ENCODE measurements around the gene WDFY3. TPM values are rescaled to one million over a fixed set of nuclear protein-coding genes. Genes with fewer than 3 reads are reported as not detected.

The WDFY3 gene
- total and polyA plus RNA-seq, 9 of the 15 experiments (the other 6 are each of a cell fraction or from before 2014, with no cell fraction given) = 0.58 to 13.5 (median 9.4) TPM

DNA sequence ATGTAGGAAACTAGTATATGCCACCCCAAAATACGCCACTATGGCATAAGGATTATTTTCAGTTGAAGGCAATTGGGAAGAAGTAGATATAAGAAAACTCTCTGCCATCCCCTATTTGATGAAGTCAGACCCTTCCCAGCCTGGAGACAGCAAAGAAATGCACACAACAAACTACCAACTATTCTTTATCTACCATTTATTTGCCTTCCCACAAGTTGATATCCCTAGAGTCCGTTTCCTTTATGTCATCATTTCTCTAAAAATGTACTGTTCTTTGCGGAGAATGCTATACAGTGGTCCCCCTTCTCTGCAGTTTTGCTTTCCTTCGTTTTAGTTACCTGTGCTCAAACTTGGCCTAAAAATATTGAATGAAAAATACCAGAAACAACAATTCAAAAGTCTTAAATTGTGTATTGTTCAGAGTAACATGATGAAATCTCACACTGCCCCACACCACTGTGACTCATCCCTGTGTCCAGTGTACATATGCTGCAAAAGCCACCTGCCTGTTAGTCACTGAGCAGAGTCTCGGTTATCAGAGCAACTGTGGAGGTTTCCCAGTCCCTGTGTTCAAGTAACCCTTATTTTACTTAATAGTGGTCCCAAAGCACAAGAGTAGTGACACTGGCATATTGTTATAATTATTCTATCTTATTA, 152.3 kb downstream of the WDFY3 start (continued):
- no peak for TF ChIP-seq ETV6 (IDR thresholded peaks at IDR 0.05; ENCODE audit: borderline replicate concordance in 1 of 2, low read depth in 2 of 2, low read length in 1 of 2)
- no peak for TF ChIP-seq ETV6 (CRISPR knock-in tag; IDR thresholded peaks at IDR 0.05; ENCODE audit: borderline replicate concordance)

DNA sequence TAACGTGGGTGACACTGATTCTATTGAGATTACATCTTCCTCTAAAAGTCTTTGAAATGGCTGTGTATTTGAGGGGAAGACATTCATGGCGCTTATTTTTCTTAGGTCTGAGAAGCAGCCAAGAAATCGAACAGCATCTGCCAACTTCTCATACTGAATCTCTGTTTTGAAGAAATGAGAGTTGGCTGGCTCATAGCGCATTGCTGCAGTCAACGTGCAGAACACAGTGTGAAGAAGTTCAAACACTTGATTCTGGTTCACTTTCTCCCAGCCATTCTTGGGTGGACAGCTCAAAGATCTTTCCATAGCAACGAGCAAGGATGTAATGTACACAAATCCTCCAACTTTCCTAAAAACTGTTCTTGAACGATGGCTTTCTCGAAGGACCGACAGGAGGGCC, 156.5 kb downstream of the WDFY3 start:
- Histone ChIP-seq H3K9me3 (replicated peaks; ENCODE audit: control insufficient read depth, insufficient read depth, low read depth, low read length) (no peaks in the 10 kb centered on the region), H3K9ac (ENCODE audit: insufficient read depth in 1 of 2, low read depth in 2 of 2, low read length in 2 of 2) (no peak overlapping the region), H3K36me3 (ENCODE audit: control insufficient read depth, insufficient read depth, low read length) (no peaks in the 10 kb centered on the region; the same call in 2 of the 3 replicates), H3K4me1 (replicated peaks in 1 of 2; ENCODE audit: control insufficient read depth in 2 of 2, insufficient read depth in 2 of 2, low read length in 2 of 2) (peaks cover 0 to 4% of the 10 kb centered on the region in 2 experiments; a peak in 2 of 5 replicates), H3K4me3 (no peak overlapping the region), H3K9me1 (ENCODE audit: control insufficient read depth, insufficient read depth, low read length) (no peaks in the 10 kb centered on the region), H2AFZ (ENCODE audit: low read depth, low read length) (no peak overlapping the region), H3K79me2 (ENCODE audit: control insufficient read depth, insufficient read depth, low read length) (no peaks in the 10 kb centered on the region), H4K20me1 (replicated peaks; ENCODE audit: control insufficient read depth, insufficient read depth, low read length) (no peaks in the 10 kb centered on the region), H3K27ac (ENCODE audit: extremely low read depth, low read depth, low read length) (no peak overlapping the region), H3K4me2 (ENCODE audit: insufficient read depth, low read length) (no peak overlapping the region), H3K27me3 (ENCODE audit: control insufficient read depth in 2 of 2, insufficient read depth in 2 of 2, low read length in 2 of 2) (no peaks in the 10 kb centered on the region)
- no TSS peak for BruUV-seq (replicated peaks)
- FAIRE-seq = no peak
- ChIA-PET CTCF (ENCODE audit: low intra/inter-chr PET ratio) (no interaction called here), POLR2A (no interaction called here)
- in situ Hi-C loops (cut with MboI) (no loop called here), intact Hi-C loops (cut with micrococcal nuclease) (no loop called here)
- DNase-seq (ENCODE audit: extremely low read depth in 1 of 4, low spot score in 3 of 4) = no peak
- no peak for ATAC-seq
- WGBS (ENCODE audit: insufficient coverage, low coverage, missing lambda C conversion rate) = 39% methylated on average over 9 of the region's 9 CpGs
- TF ChIP-seq MCM5 (IDR thresholded peaks at IDR 0.05; ENCODE audit: low read depth) (no peak), SETDB1 (IDR thresholded peaks at IDR 0.05; ENCODE audit: low read length) (no peak), CREB1 (IDR thresholded peaks at IDR 0.05) (no peak), CREB1 (CRISPR knock-in tag; IDR thresholded peaks at IDR 0.05) (no peak), PPARD (CRISPR knock-in tag; IDR thresholded peaks at IDR 0.05) (no peak), C11orf30 (IDR thresholded peaks at IDR 0.05; ENCODE audit: low read depth) (no peak), SMAD3 (CRISPR knock-in tag; conservative IDR thresholded peaks at IDR 0.05) (no peak), DDX20 (tag; IDR thresholded peaks at IDR 0.05; ENCODE audit: low read depth) (no peak), GABPA (tag; conservative IDR thresholded peaks at IDR 0.05; ENCODE audit: low read depth) (no peak), SIX5 (IDR thresholded peaks at IDR 0.05; ENCODE audit: borderline replicate concordance in 1 of 2, insufficient read depth in 1 of 2, low read depth in 1 of 2, low read length in 2 of 2) (no peak), ETV6 (IDR thresholded peaks at IDR 0.05; ENCODE audit: borderline replicate concordance in 1 of 2, low read depth in 2 of 2, low read length in 1 of 2) (no peak), ETV6 (CRISPR knock-in tag; IDR thresholded peaks at IDR 0.05; ENCODE audit: borderline replicate concordance) (no peak), E2F3 (CRISPR knock-in tag; IDR thresholded peaks at IDR 0.05) (no peak), PTRF (tag; IDR thresholded peaks at IDR 0.05) (no peak), NR3C1 (CRISPR knock-in tag; IDR thresholded peaks at IDR 0.05) (no peak), ZNF274 (IDR thresholded peaks at IDR 0.05; ENCODE audit: borderline replicate concordance, low read depth, low read length) (no peak), XRCC4 (IDR thresholded peaks at IDR 0.05; ENCODE audit: extremely low read depth, insufficient read depth, insufficient read length) (no peak), ELF1 (tag; IDR thresholded peaks at IDR 0.05) (no peak), ZNF77 (CRISPR knock-in tag; IDR thresholded peaks at IDR 0.05) (no peak)
- TF ChIP-seq, protein P1, sequence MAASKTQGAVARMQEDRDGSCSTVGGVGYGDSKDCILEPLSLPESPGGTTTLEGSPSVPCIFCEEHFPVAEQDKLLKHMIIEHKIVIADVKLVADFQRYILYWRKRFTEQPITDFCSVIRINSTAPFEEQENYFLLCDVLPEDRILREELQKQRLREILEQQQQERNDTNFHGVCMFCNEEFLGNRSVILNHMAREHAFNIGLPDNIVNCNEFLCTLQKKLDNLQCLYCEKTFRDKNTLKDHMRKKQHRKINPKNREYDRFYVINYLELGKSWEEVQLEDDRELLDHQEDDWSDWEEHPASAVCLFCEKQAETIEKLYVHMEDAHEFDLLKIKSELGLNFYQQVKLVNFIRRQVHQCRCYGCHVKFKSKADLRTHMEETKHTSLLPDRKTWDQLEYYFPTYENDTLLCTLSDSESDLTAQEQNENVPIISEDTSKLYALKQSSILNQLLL (CRISPR knock-in tag; IDR thresholded peaks at IDR 0.05; ENCODE audit: borderline replicate concordance) = no peak
- TF ChIP-seq, protein P2, sequence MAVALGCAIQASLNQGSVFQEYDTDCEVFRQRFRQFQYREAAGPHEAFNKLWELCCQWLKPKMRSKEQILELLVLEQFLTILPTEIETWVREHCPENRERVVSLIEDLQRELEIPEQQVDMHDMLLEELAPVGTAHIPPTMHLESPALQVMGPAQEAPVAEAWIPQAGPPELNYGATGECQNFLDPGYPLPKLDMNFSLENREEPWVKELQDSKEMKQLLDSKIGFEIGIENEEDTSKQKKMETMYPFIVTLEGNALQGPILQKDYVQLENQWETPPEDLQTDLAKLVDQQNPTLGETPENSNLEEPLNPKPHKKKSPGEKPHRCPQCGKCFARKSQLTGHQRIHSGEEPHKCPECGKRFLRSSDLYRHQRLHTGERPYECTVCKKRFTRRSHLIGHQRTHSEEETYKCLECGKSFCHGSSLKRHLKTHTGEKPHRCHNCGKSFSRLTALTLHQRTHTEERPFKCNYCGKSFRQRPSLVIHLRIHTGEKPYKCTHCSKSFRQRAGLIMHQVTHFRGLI (CRISPR knock-in tag; IDR thresholded peaks at IDR 0.05) = no peak
